GM23248 (cell line): ENCODE results near the gene GRAP2. TPM values are rescaled to one million over a fixed set of nuclear protein-coding genes. Genes with fewer than 3 reads are reported as not detected.

Experiments
- DNase-seq: peaks from one replicate; pipeline ENCODE4 v3.0.0-alpha.2; 2015
- H2AFZ ChIP-seq: fragments of 200-600 bp; sonication (generic); 2 replicates; pipeline ENCODE4 v1.6.1; 2016; ENCODE audit warnings: antibody characterized with exemption
- H3F3A ChIP-seq: fragments of 200-600 bp; sonication (generic); 2 replicates; pipeline ENCODE4 v1.6.1; 2016; ENCODE audit warnings: mild to moderate bottlenecking, antibody characterized with exemption, mixed run types; ENCODE audit not compliant: insufficient read depth
- H3K27ac ChIP-seq: fragments of 200-600 bp; sonication (generic); 2 replicates; pipeline ENCODE4 v1.5.1; 2016; ENCODE audit warnings: mild to moderate bottlenecking
- H3K27me3 ChIP-seq: fragments of 200-600 bp; sonication (generic); replicated peaks from 2 replicates; pipeline ENCODE4 v1.6.1; 2016; ENCODE audit warnings: mild to moderate bottlenecking; ENCODE audit not compliant: insufficient read depth
- H3K36me3 ChIP-seq: fragments of 200-600 bp; sonication (generic); 2 replicates; pipeline ENCODE4 v1.6.1; 2016; ENCODE audit warnings: low read depth, mild to moderate bottlenecking
- H3K4me1 ChIP-seq: fragments of 200-600 bp; sonication (generic); 2 replicates; pipeline ENCODE4 v1.6.1; 2016; ENCODE audit warnings: mild to moderate bottlenecking; ENCODE audit not compliant: insufficient read depth
- H3K4me2 ChIP-seq: fragments of 200-600 bp; sonication (generic); one replicate; pipeline ENCODE4 v1.6.1; 2016; ENCODE audit warnings: mild to moderate bottlenecking; ENCODE audit not compliant: unreplicated experiment
- H3K4me3 ChIP-seq: fragments of 200-600 bp; sonication (generic); 2 replicates; pipeline ENCODE4 v1.5.1; 2016; ENCODE audit warnings: mild to moderate bottlenecking
- H3K79me2 ChIP-seq: fragments of 200-600 bp; sonication (generic); 2 replicates; pipeline ENCODE4 v1.6.1; 2016; ENCODE audit warnings: mild to moderate bottlenecking; ENCODE audit not compliant: insufficient read depth
- H3K9ac ChIP-seq: fragments of 200-600 bp; sonication (generic); 2 replicates; pipeline ENCODE4 v1.6.1; 2016; ENCODE audit warnings: mild to moderate bottlenecking
- H3K9me2 ChIP-seq: fragments of 200-600 bp; sonication (generic); 2 replicates; pipeline ENCODE4 v1.6.1; 2016; ENCODE audit warnings: mixed run types, mild to moderate bottlenecking, moderate library complexity; ENCODE audit not compliant: insufficient read depth
- H3K9me3 ChIP-seq: fragments of 200-600 bp; sonication (generic); one replicate; pipeline ENCODE4 v1.6.1; 2017; ENCODE audit warnings: low read depth
- H4K20me1 ChIP-seq: fragments of 200-600 bp; sonication (generic); 2 replicates; pipeline ENCODE4 v1.6.0; 2016; ENCODE audit not compliant: insufficient read depth
- EZH2 ChIP-seq: fragments of 200-600 bp; sonication (generic); IDR thresholded peaks from 2 replicates; pipeline ENCODE4 v1.6.1; 2018; ENCODE audit warnings: antibody characterized with exemption, mild to moderate bottlenecking; ENCODE audit not compliant: insufficient read depth, poor library complexity, severe bottlenecking
- EZH2phosphoT487 ChIP-seq: fragments of 200-600 bp; sonication (generic); IDR thresholded peaks from 2 replicates; pipeline ENCODE4 v1.6.1; 2018; ENCODE audit warnings: antibody characterized with exemption, moderate library complexity, mild to moderate bottlenecking, low read depth; ENCODE audit not compliant: insufficient read depth
- WGBS, 2 experiments: methylation state at CpG; one replicate each; pipeline ENCODE4 v1.1.6; 2015 to 2017; ENCODE audit warnings: low lambda C conversion rate in 2 of 2, low coverage in 1 of 2; ENCODE audit errors: missing lambda C conversion rate in 2 of 2; 5-methylcytosine and 5-hydroxymethylcytosine counted together
- in situ Hi-C: fragments of 300-500 bp; cut with MboI; formaldehyde crosslinking; loops from 2 replicates; pipeline ENCODE4 v1.15.0; 2020
- polyA plus RNA-seq: library from polyadenylated mRNA; unstranded; fragments of >200 nt; fragmentation: Nextera tagmentation; extraction: Ambion mirVana; gene quantifications from 2 replicates; pipeline ENCODE4 v1.2.1, GENCODE V29; 2016
- total RNA-seq: library from RNA; depleted of rRNA; stranded (reverse); fragments of >200 nt; shearing (Covaris generic); gene quantifications from 2 replicates; pipeline ENCODE4 v1.2.3, GENCODE V29; 2014

GRAP2 gene
- total and polyA plus RNA-seq, 2 experiments from 2014 or later, result not detected

- no peaks in the 10 kb centered on the region for H3K79me2 ChIP-seq
Observed at GRCh38 chr22:39999144-39999757, 98.4 kb downstream of the GRAP2 start.

GRCh38 chr22:40000171-40000570, 99.3 kb downstream of the GRAP2 start:
- Histone ChIP-seq H3K27ac (no peak overlapping the region), H4K20me1 (no peaks in the 10 kb centered on the region), H3K36me3 (no peaks in the 10 kb centered on the region), H3K4me2 (no peak overlapping the region), H3K4me1 (no peaks in the 10 kb centered on the region), H3K27me3 (peaks cover 30% of the 10 kb centered on the region), H2AFZ (no peak overlapping the region), H3K9me2 (no peaks in the 10 kb centered on the region), H3F3A (no peaks in the 10 kb centered on the region), H3K4me3 (no peak overlapping the region), H3K9ac (no peak overlapping the region), H3K9me3 (no peaks in the 10 kb centered on the region), H3K79me2 (no peaks in the 10 kb centered on the region)
- in situ Hi-C loops, result no loop called here
- DNase-seq, result no peak
- 62 to 72% methylated on average over 5 of the region's 5 CpGs for WGBS, 2 experiments
- TF ChIP-seq EZH2 (no peak), EZH2phosphoT487 (no peak)

More at GRCh38 chr22:39999144-39999757, 98.4 kb downstream of the GRAP2 start:
- H3K27me3 ChIP-seq, result peaks cover 32% of the 10 kb centered on the region
- in situ Hi-C loops, result no loop called here
- H3F3A ChIP-seq, result no peaks in the 10 kb centered on the region
- no peaks in the 10 kb centered on the region for H4K20me1 ChIP-seq
- no peak overlapping the region for H3K27ac ChIP-seq
- TF ChIP-seq EZH2phosphoT487 (no peak), EZH2 (no peak)
- no peak overlapping the region for H3K4me3 ChIP-seq
- 71 to 75% methylated on average over 15 to 16 of the region's 16 CpGs for WGBS, 2 experiments
- DNase-seq, result peak; percentile 32
- no peaks in the 10 kb centered on the region for H3K9me3 ChIP-seq
- no peaks in the 10 kb centered on the region for H3K4me1 ChIP-seq
- no peaks in the 10 kb centered on the region for H3K9me2 ChIP-seq
- H3K9ac ChIP-seq, result no peak overlapping the region
- H3K36me3 ChIP-seq, result no peaks in the 10 kb centered on the region
- H3K4me2 ChIP-seq, result no peak overlapping the region
- H2AFZ ChIP-seq, result no peak overlapping the region

GRCh38 chr22:40001106-40001505, 100.2 kb downstream of the GRAP2 start:
- H4K20me1 ChIP-seq, result no peaks in the 10 kb centered on the region
- in situ Hi-C loops, result no loop called here
- H3K79me2 ChIP-seq, result no peaks in the 10 kb centered on the region
- 85 to 90% methylated on average over 4 of the region's 4 CpGs for WGBS, 2 experiments
- no peak overlapping the region for H3K9ac ChIP-seq
- no peaks in the 10 kb centered on the region for H3F3A ChIP-seq
- no peak overlapping the region for H3K4me2 ChIP-seq
- no peak overlapping the region for H3K4me3 ChIP-seq
- H3K27me3 ChIP-seq, result peaks cover 26% of the 10 kb centered on the region; the same call in 1 of the 2 replicates
- H3K36me3 ChIP-seq, result no peaks in the 10 kb centered on the region
- no peaks in the 10 kb centered on the region for H3K9me2 ChIP-seq
- H3K9me3 ChIP-seq, result no peaks in the 10 kb centered on the region
- TF ChIP-seq EZH2 (no peak), EZH2phosphoT487 (no peak)
- no peak overlapping the region for H3K27ac ChIP-seq
- H3K4me1 ChIP-seq, result no peaks in the 10 kb centered on the region
- no peak overlapping the region for H2AFZ ChIP-seq
- DNase-seq, result no peak

- Histone ChIP-seq H3K4me2 (no peak overlapping the region), H2AFZ (no peak overlapping the region), H3K9me3 (no peaks in the 10 kb centered on the region), H3K9me2 (no peaks in the 10 kb centered on the region), H3K4me3 (no peak overlapping the region), H3K79me2 (no peaks in the 10 kb centered on the region), H3K27me3 (peaks cover 18% of the 10 kb centered on the region; the same call in 1 of the 2 replicates), H3K27ac (no peak overlapping the region), H3F3A (no peaks in the 10 kb centered on the region), H3K4me1 (no peaks in the 10 kb centered on the region), H3K9ac (no peak overlapping the region), H3K36me3 (no peaks in the 10 kb centered on the region), H4K20me1 (no peaks in the 10 kb centered on the region)
- TF ChIP-seq EZH2, result no peak
- no peak for TF ChIP-seq EZH2phosphoT487
- in situ Hi-C loops, result no loop called here
- WGBS, 2 experiments, result 49 to 53% methylated on average over 14 of the region's 14 CpGs
- DNase-seq, result no peak
Observed at GRCh38 chr22:40001800-40002577, 101.1 kb downstream of the GRAP2 start.
